Parietal lobe (tissue), 2 donors: ENCODE data around the gene ANKRD11. TPM values are rescaled to one million over a fixed set of nuclear protein-coding genes. Genes with fewer than 3 reads are reported as not detected.

Experiments used
- small RNA-seq: library from RNA; depleted of rRNA; stranded (forward); fragments of <200 nt; gene quantifications from one replicate; pipeline ENCODE3, GENCODE V24; 2014; ENCODE audit warnings: low replicate concordance
- total RNA-seq: library from RNA; depleted of rRNA; stranded (reverse); fragments of >200 nt; gene quantifications from one replicate; pipeline ENCODE4 v1.2.3, GENCODE V29; 2014

The ANKRD11 gene
- total RNA-seq = 82.9 TPM

DNA sequence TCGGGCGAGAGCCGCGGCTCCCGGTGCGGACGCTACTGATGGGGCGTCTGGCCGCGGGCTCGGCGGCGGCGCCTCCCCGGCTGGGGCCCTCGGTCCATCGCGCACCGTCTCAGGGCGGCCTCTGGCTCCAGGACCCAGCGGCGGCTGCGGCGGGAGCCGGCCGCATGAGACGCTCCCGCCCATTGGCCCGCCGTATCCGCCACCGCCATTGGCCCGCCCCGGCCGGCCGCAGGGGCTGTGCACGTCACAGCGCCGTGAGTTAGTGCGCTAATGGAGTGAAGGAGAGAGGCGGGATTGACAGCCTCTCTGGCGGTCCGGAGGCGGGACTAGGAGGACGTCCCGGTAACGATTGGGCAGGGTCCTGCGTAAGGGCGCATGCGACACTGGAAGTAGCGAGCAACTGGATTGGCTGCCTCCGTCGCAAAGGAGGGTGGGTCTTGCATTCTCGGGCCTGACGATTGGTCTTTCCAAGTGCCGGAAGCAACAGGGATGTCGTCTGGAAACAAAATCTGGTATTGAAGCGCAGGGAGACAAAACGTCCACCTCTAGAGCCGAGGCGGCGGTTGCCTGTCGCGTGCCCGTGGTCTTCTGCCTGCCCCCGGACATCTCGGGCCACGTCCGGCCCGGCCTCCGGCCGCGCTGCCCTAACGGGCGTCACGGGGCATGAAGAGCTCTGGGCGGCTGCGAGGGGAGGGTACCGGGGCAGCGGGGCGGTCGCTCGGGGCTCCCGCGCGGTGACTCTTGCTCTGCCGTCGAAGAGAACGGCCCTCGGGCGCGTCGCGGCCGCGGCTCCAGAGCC lies at the start of gene ANKRD11:
ANKRD11 (minus strand) TSS at position 123 of the 799 bp plus-strand sequence. CDS start 173,542 bp downstream, outside the sequence.

DNA sequence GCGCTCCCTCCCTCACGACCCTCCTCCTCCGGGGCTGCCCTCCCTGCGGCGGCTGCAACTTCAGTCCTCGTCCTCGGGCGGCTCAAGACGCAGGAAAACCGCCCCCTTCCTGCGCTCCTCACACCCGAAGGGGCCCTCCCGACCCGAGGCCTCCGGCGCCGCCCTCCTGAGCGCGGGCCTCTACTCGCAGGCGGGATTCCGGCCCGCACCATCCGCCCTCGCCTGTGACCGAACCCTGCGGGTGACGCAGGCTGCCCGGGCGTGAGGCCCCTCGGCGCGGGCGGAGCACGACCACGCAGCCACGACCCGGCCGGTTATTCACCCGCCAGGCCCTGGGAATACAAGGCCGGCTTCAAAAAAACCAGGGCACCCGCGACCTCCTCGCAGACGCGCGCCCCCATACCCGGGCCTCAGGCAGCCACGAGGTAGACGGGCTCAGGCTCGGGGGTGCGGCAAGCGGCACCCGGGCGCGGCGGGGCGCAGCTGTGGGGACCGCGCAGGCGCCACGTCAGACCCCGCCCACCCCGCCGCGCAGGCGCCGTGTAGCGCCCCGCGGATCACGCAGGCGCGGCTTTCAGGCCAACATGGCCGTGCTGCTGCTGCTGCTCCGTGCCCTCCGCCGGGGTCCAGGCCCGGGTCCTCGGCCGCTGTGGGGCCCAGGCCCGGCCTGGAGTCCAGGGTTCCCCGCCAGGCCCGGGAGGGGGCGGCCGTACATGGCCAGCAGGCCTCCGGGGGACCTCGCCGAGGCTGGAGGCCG lies 17.7 kb upstream of the ANKRD11 start, which contains the start of gene SPG7:
SPG7 (plus strand) TSS at position 570 of the 757 bp plus-strand sequence; CDS start at position 585, 15 bp downstream.

Small RNAs within 50 kb of the gene (small RNA-seq; reads per million reads assigned to genes)
- not detected for gene RNU6-430P

Other genes starting within 250 kb of the ANKRD11 start
- 163 TPM for gene SPG7, start 17.8 kb upstream of the ANKRD11 start, total RNA-seq
- 1,500 TPM for gene RPL13, start 70.1 kb upstream of the ANKRD11 start, total RNA-seq
- gene CPNE7, start 85.2 kb upstream of the ANKRD11 start, total RNA-seq = 13.5 TPM
- gene DPEP1, start 123.1 kb upstream of the ANKRD11 start, total RNA-seq = 4.1 TPM
- gene CHMP1A, start 167.1 kb upstream of the ANKRD11 start, total RNA-seq = 81.4 TPM
- gene SPATA33, start 167.3 kb upstream of the ANKRD11 start, total RNA-seq = 16.6 TPM
- gene CDK10, start 196.1 kb upstream of the ANKRD11 start, total RNA-seq = 52.6 TPM
- 16.3 TPM for gene SPATA2L, start 211.1 kb upstream of the ANKRD11 start, total RNA-seq
- 17.8 TPM for gene VPS9D1, start 230.3 kb upstream of the ANKRD11 start, total RNA-seq
- gene ZNF276, start 231.0 kb upstream of the ANKRD11 start, total RNA-seq = 38.2 TPM